Naive thymus-derived CD4-positive, alpha-beta T cell (primary cell): ENCODE results near the gene SPRR3. TPM values are rescaled to one million over a fixed set of nuclear protein-coding genes. Genes with fewer than 3 reads are reported as not detected.
A peak's percentile ranks its signal among the peaks of the same experiment; 100 is the strongest.
"Not testable (repeated sequence)": the region's sequence is repeated elsewhere in the genome, so short reads cannot be mapped to it uniquely, and the experiment has no call there.

ENCODE experiments used
- ATAC-seq: fragments of 150-1000 bp; cut with Tn5 transposase; 2 replicates; pipeline ENCODE4 v1.10.0; 2021; ENCODE audit warnings: mild to moderate bottlenecking, moderate library complexity
- CTCF ChIA-PET: fragments of 350-600 bp; sonication (Branson Sonifier 250); formaldehyde crosslinking; loops from one replicate; lab custom pipeline; 2021; ENCODE audit warnings: antibody characterized with exemption; lab: Charles Lee
- POLR2A ChIA-PET: fragments of 350-600 bp; sonication (Branson Sonifier 250); formaldehyde crosslinking; loops from one replicate; lab custom pipeline; 2021; ENCODE audit warnings: antibody characterized with exemption, inconsistent platforms; lab: Charles Lee
- DNase-seq, 9 donors: peaks; one replicate each; pipeline versions ENCODE4 v3.0.0 to v3.0.0-alpha.2; 2020 to 2022; ENCODE audit warnings: mixed read lengths in 1 of 9
- H3K27ac ChIP-seq: one replicate; pipeline ENCODE4 v1.7.0; 2013; ENCODE audit warnings: mild to moderate bottlenecking, low read depth, low read length, moderate library complexity
- H3K27me3 ChIP-seq, 2 donors: one replicate each; pipeline ENCODE4 v1.7.0; 2013; ENCODE audit warnings: low read length in 2 of 2, mild to moderate bottlenecking in 2 of 2, moderate library complexity in 2 of 2; ENCODE audit not compliant: control insufficient read depth in 2 of 2, insufficient read depth in 2 of 2
- H3K36me3 ChIP-seq, 3 experiments: 1 replicate in 2 of 3; 2 replicates in 1 of 3; pipeline ENCODE4 v1.7.0; 2013; ENCODE audit warnings: low read length in 3 of 3, mild to moderate bottlenecking in 3 of 3, moderate library complexity in 1 of 3; ENCODE audit not compliant: insufficient read depth in 3 of 3, control insufficient read depth in 2 of 3
- H3K4me1 ChIP-seq, 2 donors: one replicate each; pipeline ENCODE4 v1.7.0; 2013; ENCODE audit warnings: low read length in 2 of 2, mild to moderate bottlenecking in 2 of 2, moderate library complexity in 1 of 2; ENCODE audit not compliant: control insufficient read depth in 2 of 2, insufficient read depth in 2 of 2
- H3K4me3 ChIP-seq: 2 replicates; pipeline ENCODE4 v1.7.0; 2013; ENCODE audit warnings: mild to moderate bottlenecking, low read length
- H3K9me3 ChIP-seq, 3 experiments: 1 replicate in 2 of 3; 2 replicates in 1 of 3; pipeline ENCODE4 v1.7.0; 2013; ENCODE audit warnings: low read length in 3 of 3; ENCODE audit not compliant: control insufficient read depth in 2 of 3
- H3K27ac Mint-ChIP-seq, 9 donors: one replicate each; pipeline ENCODE4 v1.8.0; 2020 to 2022; ENCODE audit warnings: mixed read lengths in 9 of 9, mild to moderate bottlenecking in 8 of 9, moderate library complexity in 5 of 9, inconsistent platforms in 2 of 9
- H3K27me3 Mint-ChIP-seq, 5 donors: one replicate each; pipeline ENCODE4 v1.8.0; 2021 to 2022; ENCODE audit warnings: mixed read lengths in 5 of 5, mild to moderate bottlenecking in 1 of 5
- H3K36me3 Mint-ChIP-seq, 5 donors: one replicate each; pipeline ENCODE4 v1.8.0; 2020 to 2022; ENCODE audit warnings: mixed read lengths in 5 of 5, mild to moderate bottlenecking in 3 of 5, inconsistent platforms in 1 of 5
- H3K4me1 Mint-ChIP-seq, 7 donors: one replicate each; pipeline ENCODE4 v1.8.0; 2020 to 2022; ENCODE audit warnings: mixed read lengths in 7 of 7, mild to moderate bottlenecking in 3 of 7, inconsistent platforms in 1 of 7
- H3K4me3 Mint-ChIP-seq, 10 donors: one replicate each; pipeline ENCODE4 v1.8.0; 2020 to 2022; ENCODE audit warnings: mild to moderate bottlenecking in 10 of 10, mixed read lengths in 10 of 10, moderate library complexity in 6 of 10, inconsistent platforms in 2 of 10
- H3K9me3 Mint-ChIP-seq, 11 donors: one replicate each; pipeline ENCODE4 v1.8.0; 2020 to 2022; ENCODE audit warnings: mixed read lengths in 11 of 11, mild to moderate bottlenecking in 4 of 11, inconsistent platforms in 1 of 11, moderate library complexity in 1 of 11
- intact Hi-C, 2 donors: fragments of 100-400 bp; cut with micrococcal nuclease; formaldehyde crosslinking; loops; one replicate each; pipeline ENCODE4 v1.15.1; 2023
- polyA plus RNA-seq, 2 donors: library from polyadenylated mRNA; unstranded; fragments of 300-500 nt; fragmentation: Illumina TruSeq; gene quantifications; one replicate each; pipeline ENCODE4 v1.2.3, GENCODE V29; 2021
- total RNA-seq, 6 experiments: library from RNA in 5 of 6; stranded (reverse) in 5 of 6; gene quantifications; 1 replicate in 5 of 6; 2 replicates in 1 of 6; pipeline ENCODE4 v1.2.3 and lab custom pipeline; 2021 to 2026

SPRR3 gene
- total and polyA plus RNA-seq, 7 experiments from 2014 or later, result not detected

DNA sequence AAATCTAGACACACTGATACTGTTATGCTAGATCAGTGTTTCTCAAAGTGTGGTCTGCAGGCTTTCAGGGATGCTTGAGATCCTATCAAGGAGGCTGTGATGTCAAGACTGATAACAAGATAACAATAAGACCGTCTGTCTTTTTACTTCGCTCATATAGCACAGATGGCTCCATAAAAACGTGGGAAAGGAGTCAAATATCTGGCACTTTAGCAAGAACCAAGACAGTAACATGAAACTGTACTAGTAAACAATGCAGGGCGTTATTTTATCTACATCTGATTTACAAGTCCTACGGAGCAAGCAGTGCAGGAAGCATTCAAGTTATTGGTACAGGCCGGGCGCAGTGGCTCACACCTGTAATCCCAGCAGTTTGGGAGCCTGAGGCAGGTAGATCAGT lies 3.6 kb upstream of the SPRR3 start:
- Mint-ChIP-seq H3K36me3 (no peaks in the 10 kb centered on the region), H3K9me3 (peaks cover 0 to 19% (median 5%) of the 10 kb centered on the region in 11 donors), H3K4me1 (no peaks in the 10 kb centered on the region), H3K27me3 (peaks cover 15 to 29% (median 24%) of the 10 kb centered on the region in 5 donors), H3K27ac (no peak overlapping the region), H3K4me3 (no peak overlapping the region)
- no peaks in the 10 kb centered on the region for H3K27me3 ChIP-seq
- POLR2A ChIA-PET, result no interaction called here
- no peak overlapping the region for H3K27ac ChIP-seq
- no peak overlapping the region for H3K4me3 ChIP-seq
- H3K4me1 ChIP-seq, result no peaks in the 10 kb centered on the region
- no peaks in the 10 kb centered on the region for H3K36me3 ChIP-seq
- CTCF ChIA-PET, result no interaction called here
- H3K9me3 ChIP-seq, result no peaks in the 10 kb centered on the region
- no peak for ATAC-seq
- no peak for DNase-seq
- intact Hi-C loops, result no loop called here

DNA sequence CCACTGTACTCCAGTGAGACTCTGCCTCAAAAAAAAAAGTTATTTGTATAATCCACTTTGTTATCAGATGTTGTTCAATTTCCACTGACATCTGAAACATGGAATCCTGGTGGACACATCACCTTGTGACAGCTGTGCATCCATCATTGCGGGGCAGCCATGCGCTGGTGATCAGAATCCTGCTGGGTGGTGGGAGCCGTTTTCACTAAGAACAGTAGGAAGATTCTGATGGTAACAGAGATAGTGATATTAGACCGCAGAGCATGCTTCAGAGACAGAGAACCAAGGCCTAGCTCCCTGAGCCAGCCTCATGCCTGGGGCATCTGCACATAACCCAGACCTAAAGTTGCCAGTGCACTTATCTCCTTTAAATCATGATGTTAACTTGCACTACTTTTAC lies 3.1 kb upstream of the SPRR3 start:
- no peaks in the 10 kb centered on the region for H3K9me3 ChIP-seq
- H3K27ac Mint-ChIP-seq, result no peak overlapping the region
- DNase-seq (no peak), ATAC-seq (no peak)
- peaks cover 0 to 1% (median 0%) of the 10 kb centered on the region in 7 donors for H3K4me1 Mint-ChIP-seq
- intact Hi-C loops, result no loop called here
- H3K27me3 ChIP-seq, result no peaks in the 10 kb centered on the region
- peaks cover 14 to 28% (median 24%) of the 10 kb centered on the region in 5 donors for H3K27me3 Mint-ChIP-seq
- no peak overlapping the region for H3K4me3 ChIP-seq
- no peaks in the 10 kb centered on the region for H3K4me1 ChIP-seq
- H3K36me3 Mint-ChIP-seq, result no peaks in the 10 kb centered on the region
- CTCF ChIA-PET, result no interaction called here
- POLR2A ChIA-PET, result no interaction called here
- peaks cover 0 to 19% (median 5%) of the 10 kb centered on the region in 11 donors for H3K9me3 Mint-ChIP-seq
- no peaks in the 10 kb centered on the region for H3K36me3 ChIP-seq
- no peak overlapping the region for H3K27ac ChIP-seq
- H3K4me3 Mint-ChIP-seq, result no peak overlapping the region

DNA sequence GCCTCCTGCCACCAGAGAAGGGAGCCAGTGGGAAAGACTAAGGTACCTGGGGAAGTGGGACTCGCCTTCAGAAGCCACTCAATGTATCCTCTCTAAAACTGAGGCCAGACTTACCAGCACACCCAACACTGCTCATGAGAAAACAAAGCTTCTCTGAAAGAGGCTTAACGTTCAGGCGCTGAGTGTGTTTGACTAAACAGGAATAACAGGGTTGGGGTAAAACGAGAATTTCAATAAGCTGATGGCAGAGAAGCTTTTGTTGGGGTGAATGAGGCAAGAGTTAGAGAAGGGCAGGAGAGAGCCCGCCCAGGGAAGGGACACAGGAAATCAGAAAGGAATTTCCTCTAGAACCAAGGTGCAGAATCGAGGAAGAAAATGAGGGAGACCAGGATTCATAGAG lies 1.7 kb upstream of the SPRR3 start:
- no peaks in the 10 kb centered on the region for H3K4me1 ChIP-seq
- no peak overlapping the region for H3K27ac Mint-ChIP-seq
- no peaks in the 10 kb centered on the region for H3K36me3 ChIP-seq
- ChIA-PET POLR2A (no interaction called here), CTCF (no interaction called here)
- DNase-seq (no peak), ATAC-seq (no peak)
- H3K9me3 ChIP-seq, result no peaks in the 10 kb centered on the region
- H3K9me3 Mint-ChIP-seq, result peaks cover 0 to 13% (median 7%) of the 10 kb centered on the region in 11 donors
- intact Hi-C loops, result no loop called here
- H3K4me3 Mint-ChIP-seq, result peak overlapping the region in 1 of 10 donors; percentile 56
- H3K27me3 ChIP-seq, result no peaks in the 10 kb centered on the region
- H3K27me3 Mint-ChIP-seq, result peaks cover 10 to 35% (median 21%) of the 10 kb centered on the region in 5 donors
- H3K4me1 Mint-ChIP-seq, result peaks cover 0 to 2% (median 0%) of the 10 kb centered on the region in 7 donors
- H3K36me3 Mint-ChIP-seq, result no peaks in the 10 kb centered on the region
- H3K27ac ChIP-seq, result no peak overlapping the region
- no peak overlapping the region for H3K4me3 ChIP-seq

DNA sequence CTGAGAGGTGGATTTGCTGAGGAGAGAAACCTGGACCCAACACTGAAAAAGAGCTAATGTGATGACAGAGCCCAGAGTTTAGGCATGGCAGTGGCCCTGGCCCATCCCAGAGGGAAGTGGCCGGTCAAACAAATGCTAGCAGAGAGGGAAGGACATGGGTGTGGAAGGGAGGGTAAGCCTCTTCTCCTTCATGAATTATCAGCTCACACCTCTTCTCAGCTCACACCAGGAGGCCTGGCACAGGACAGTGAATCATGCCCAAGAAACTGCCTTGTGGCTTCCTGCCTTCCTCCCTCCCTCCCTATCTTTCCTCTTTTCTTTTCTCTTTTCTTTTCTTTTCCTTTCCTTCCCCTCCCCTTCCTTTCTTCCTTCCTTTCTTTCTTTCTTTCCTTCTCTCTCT lies 1.3 kb upstream of the SPRR3 start:
- POLR2A ChIA-PET, result no interaction called here
- Histone ChIP-seq H3K27ac (no peak overlapping the region), H3K36me3 (no peaks in the 10 kb centered on the region), H3K9me3 (no peaks in the 10 kb centered on the region), H3K4me1 (no peaks in the 10 kb centered on the region), H3K4me3 (no peak overlapping the region), H3K27me3 (no peaks in the 10 kb centered on the region)
- H3K4me1 Mint-ChIP-seq, result peaks cover 0 to 2% (median 0%) of the 10 kb centered on the region in 7 donors
- peaks cover 7 to 30% (median 21%) of the 10 kb centered on the region in 5 donors for H3K27me3 Mint-ChIP-seq
- H3K9me3 Mint-ChIP-seq, result peaks cover 0 to 10% (median 3%) of the 10 kb centered on the region in 11 donors
- H3K4me3 Mint-ChIP-seq, result no peak overlapping the region
- DNase-seq (no peak), ATAC-seq (no peak)
- CTCF ChIA-PET, result no interaction called here
- no peak overlapping the region for H3K27ac Mint-ChIP-seq
- no peaks in the 10 kb centered on the region for H3K36me3 Mint-ChIP-seq
- intact Hi-C loops, result no loop called here

DNA sequence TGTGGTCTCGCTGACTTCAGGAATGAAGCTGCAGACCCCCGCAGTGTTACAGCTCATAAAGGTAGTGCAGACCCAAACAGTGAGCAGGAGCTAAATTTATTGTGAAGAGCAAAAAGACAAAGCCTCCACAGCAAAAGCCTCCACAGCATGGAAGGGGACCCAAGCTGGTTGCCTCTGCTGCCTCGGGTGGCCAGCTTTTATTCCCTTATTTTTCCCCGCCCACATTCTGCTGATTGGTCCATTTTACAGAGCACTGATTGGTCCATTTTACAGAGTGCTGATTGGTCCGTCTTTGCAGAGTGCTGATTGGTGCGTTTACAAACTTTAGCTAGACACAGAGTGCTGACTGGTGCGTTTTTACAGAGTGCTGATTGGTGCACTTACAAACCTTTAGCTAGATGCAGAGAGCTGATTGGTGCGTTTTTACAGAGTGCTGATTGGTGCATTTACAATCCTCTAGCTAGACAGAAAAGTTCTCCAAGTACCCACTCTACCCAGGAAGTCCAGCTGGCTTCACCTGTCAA lies 9.7 kb downstream of the SPRR3 start:
- CTCF ChIA-PET, intact Hi-C loops, H3K4me3 Mint-ChIP-seq, H3K27ac ChIP-seq, H3K4me1 ChIP-seq, H3K9me3 ChIP-seq, H3K36me3 ChIP-seq, ATAC-seq, H3K27ac Mint-ChIP-seq, H3K4me3 ChIP-seq, H3K36me3 Mint-ChIP-seq, DNase-seq, POLR2A ChIA-PET, H3K4me1 Mint-ChIP-seq, H3K27me3 ChIP-seq: not testable (repeated sequence)
- Mint-ChIP-seq H3K27me3 (peaks cover under 1 to 21% (median 17%) of the 10 kb centered on the region in 5 donors), H3K9me3 (peaks cover 0 to 10% (median 0%) of the 10 kb centered on the region in 11 donors)

DNA sequence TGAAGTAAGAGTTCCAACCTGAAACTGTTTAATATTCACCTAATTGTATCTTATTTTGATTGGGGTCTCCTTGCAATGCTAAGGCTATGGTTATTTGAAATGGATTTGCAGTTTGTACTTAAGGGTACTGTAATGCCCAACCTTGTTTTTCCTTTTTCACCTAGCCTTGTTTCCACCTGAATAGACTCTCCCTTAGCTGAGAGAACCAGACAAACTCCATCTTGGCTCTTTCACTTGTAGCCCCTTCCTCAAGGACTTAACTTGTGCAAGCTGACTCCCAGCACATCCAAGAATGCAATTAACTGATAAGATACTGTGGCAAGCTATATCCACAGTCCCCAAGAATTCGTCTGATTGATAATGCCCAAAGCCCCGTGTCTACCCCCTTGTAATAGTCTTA lies 20.3 kb downstream of the SPRR3 start:
- H3K4me3 ChIP-seq, POLR2A ChIA-PET, H3K9me3 Mint-ChIP-seq, H3K4me1 Mint-ChIP-seq, H3K9me3 ChIP-seq, intact Hi-C loops, H3K4me1 ChIP-seq, H3K27me3 ChIP-seq, H3K36me3 ChIP-seq, DNase-seq, ATAC-seq, H3K36me3 Mint-ChIP-seq, H3K27ac ChIP-seq, CTCF ChIA-PET, H3K4me3 Mint-ChIP-seq, H3K27ac Mint-ChIP-seq: not testable (repeated sequence)
- H3K27me3 Mint-ChIP-seq, result peaks cover 5 to 47% (median 38%) of the 10 kb centered on the region in 5 donors

DNA sequence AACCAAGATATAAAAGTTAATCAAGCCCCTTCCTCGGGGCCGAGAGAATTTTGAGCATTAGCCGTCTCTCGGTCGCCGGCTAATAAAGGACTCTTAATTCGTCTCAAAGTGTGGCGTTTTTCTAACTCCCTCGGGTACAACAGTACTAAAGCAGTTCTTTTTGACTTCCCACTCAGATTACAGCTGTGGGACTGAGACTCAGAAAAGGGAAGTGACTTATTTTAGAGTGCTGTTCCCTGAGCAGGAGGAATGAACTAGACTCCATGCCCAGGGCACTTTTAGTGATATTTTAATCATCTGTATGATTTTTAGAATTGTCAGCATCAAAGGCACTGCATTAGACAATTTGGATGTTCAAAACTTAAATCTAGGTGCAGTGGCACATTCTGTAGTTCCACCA lies 20.8 kb downstream of the SPRR3 start:
- POLR2A ChIA-PET, H3K4me3 Mint-ChIP-seq, H3K36me3 Mint-ChIP-seq, CTCF ChIA-PET, H3K9me3 Mint-ChIP-seq, intact Hi-C loops, H3K4me1 Mint-ChIP-seq, H3K27me3 ChIP-seq, H3K9me3 ChIP-seq, H3K27ac ChIP-seq, H3K36me3 ChIP-seq, H3K27ac Mint-ChIP-seq, ATAC-seq, DNase-seq, H3K4me3 ChIP-seq, H3K4me1 ChIP-seq: not testable (repeated sequence)
- H3K27me3 Mint-ChIP-seq, result peaks cover 5 to 45% (median 38%) of the 10 kb centered on the region in 5 donors
